HG03565 (cell line): ENCODE data around the gene AGPAT3.
A peak's percentile ranks its signal among the peaks of the same experiment; 100 is the strongest.

Experiments used
- ATAC-seq: cut with Tn5 transposase; IDR thresholded peaks from one replicate; pipeline ENCODE4 v1.9.1; 2021; ENCODE audit warnings: mild to moderate bottlenecking, moderate library complexity; ENCODE audit not compliant: unreplicated experiment

Gene AGPAT3

DNA sequence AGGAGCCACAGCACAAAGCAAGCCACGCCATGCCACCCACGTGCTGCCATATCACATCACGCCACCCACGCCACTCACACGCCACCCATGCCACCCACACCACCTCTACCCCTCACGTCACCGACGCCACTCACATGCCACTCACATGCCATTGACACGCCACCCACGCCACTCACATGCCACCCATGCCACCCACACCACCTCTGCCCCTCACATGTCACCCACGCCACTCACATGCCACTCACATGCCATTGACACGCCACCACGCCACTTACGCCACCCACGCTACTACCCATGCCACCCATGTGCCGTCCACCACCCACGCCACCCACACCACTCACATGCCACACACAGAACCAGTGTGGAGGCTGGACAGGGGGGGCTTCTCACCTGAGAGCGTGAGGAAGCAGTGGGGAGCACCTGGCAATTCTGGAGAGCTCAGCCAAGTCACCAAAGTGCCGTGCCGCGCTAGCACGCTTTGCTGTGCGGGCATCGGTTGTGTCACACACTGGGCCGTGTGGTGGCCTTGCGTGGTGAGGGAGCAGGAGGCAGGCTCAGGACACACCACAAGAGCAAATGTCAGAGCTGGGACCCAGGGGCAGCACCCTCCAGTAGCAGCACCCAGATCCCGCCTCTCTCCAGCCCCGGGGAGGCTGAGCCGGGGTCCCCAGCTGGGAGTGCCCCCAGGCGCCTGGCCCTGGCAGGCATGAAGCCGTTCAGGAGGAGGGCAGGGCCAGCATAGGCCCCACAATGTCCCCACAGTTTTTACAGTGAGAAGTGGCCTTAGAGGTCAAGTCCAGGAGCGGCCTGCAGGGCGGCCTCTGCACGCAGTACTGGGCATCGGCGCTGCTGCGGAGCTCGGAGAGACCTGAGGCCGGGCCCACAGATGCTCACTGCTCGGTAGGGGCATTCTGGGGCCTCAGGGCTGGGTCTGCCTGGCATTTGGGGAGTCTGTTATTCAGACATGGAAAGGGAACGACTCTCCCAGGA, 70.0 kb downstream of the AGPAT3 start:
- ATAC-seq = no peak

DNA sequence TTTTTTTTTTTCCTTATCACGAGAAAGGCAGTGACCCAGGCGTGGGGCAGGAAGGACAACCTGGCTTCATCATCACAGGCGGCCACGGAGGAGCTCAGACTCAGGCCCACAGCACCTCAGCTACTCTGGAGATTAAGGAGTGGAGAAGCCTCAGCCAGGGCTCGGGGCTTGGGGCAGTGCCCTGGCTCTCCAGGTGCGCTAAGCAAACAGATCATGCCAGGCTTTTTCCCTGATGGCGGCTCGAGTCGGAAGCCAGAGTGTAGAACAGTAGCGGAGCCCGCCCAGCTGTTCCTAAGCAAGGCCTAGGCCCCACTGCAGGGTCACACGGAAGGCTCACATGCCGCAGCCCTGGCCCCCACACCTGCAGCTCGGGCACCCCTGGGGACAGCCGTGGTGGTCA, 70.7 kb downstream of the AGPAT3 start:
- no peak for ATAC-seq

DNA sequence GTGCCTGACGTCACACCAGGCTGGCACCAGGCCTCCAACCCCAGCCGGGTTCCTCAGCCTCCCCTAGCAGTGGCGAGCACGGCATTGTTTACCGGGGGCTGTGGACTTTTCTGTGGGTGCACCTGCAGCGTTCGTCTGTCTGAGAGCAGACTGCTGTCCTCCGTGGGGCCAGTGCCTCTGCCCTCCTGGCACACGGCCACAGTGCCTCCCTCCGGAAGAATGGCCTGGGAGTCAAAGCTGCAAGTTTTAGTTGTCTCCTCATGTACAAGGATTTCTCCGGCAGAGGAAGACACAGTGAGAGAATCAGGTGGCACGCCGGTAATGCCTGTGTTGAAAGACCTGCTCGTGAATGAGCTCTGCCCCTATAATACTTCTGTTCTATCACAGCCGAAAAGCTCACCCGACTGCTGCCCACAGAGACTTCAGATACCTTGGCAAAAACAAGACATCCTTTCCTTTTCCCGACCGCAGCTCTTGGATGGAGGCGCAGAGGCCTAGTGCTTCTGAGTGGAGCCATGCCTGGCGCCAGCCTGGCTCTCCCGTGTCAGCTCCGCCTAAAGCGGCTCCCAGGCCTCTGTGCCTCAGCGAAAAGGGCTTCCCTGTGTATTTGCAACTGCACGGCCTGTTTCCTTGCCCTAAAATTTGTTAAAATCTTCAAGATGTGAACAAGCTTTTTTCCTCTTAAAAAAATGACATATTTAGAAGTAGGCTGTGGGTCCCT, 71.4 kb downstream of the AGPAT3 start:
- no peak for ATAC-seq

- ATAC-seq = no peak
Measured at GRCh38 chr21:43937051-43937832, 72.2 kb downstream of the AGPAT3 start.

GRCh38 chr21:43937891-43938309, 72.9 kb downstream of the AGPAT3 start:
- peak; percentile 29 for ATAC-seq

DNA sequence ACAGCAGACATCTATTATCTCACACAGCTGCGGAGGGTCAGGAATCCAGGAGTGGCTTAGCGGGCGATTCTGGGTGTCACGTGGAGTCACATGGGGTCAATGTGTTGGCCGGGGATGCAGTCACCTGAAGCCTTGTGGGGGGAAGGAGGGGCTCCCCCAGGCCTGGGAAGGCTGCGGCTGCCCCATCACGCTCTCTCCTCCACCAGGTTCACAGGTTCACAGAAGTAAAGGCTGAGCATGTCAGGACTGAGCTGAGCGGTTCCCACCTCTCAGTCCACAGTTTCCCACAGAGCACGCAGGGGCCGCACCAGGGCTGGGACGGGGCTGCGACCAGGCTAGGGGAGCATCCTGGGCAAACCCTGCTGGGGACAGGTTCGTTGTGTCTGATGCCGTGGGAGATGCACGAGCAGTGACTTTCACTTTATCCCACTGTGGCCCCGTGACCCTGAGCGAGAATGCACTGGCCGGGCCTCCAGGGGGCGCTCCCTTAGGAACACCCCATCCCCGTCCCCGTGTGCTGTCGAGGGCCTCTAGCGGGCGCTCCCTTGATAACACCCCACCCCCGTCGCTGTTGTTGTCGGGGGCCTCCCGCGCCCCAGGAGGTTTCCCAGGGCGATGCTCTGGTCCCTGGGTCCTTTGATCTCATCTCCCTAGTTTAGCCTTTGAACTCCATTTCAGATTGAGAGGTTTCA, 73.9 kb downstream of the AGPAT3 start:
- peak; percentile 45 for ATAC-seq

GRCh38 chr21:43939443-43940328, 74.7 kb downstream of the AGPAT3 start:
- no peak for ATAC-seq

GRCh38 chr21:43940329-43941050, 75.5 kb downstream of the AGPAT3 start:
- no peak for ATAC-seq

- no peak for ATAC-seq
Measured at GRCh38 chr21:43942201-43942600, 77.2 kb downstream of the AGPAT3 start.

GRCh38 chr21:43942621-43943020, 77.6 kb downstream of the AGPAT3 start:
- ATAC-seq = no peak

- ATAC-seq = no peak
Measured at GRCh38 chr21:43943512-43944077, 78.6 kb downstream of the AGPAT3 start.

- ATAC-seq = no peak
Measured at GRCh38 chr21:43944078-43944633, 79.1 kb downstream of the AGPAT3 start.

GRCh38 chr21:43944757-43945156, 79.7 kb downstream of the AGPAT3 start:
- no peak for ATAC-seq

- ATAC-seq = no peak
Measured at GRCh38 chr21:43948740-43949498, 83.9 kb downstream of the AGPAT3 start.

GRCh38 chr21:43949499-43950208, 84.6 kb downstream of the AGPAT3 start:
- no peak for ATAC-seq

GRCh38 chr21:43950481-43950880, 85.5 kb downstream of the AGPAT3 start:
- no peak for ATAC-seq

- no peak for ATAC-seq
Measured at GRCh38 chr21:43950936-43951335, 85.9 kb downstream of the AGPAT3 start.
